OCI-LY1 (cell line): ENCODE data around the gene FCSK.

Source experiments
- H2AFZ ChIP-seq: fragments of 200-600 bp; sonication (generic), shearing (Covaris generic); 2 replicates; pipeline ENCODE4 v1.6.0; 2014; ENCODE audit warnings: antibody characterized with exemption, mild to moderate bottlenecking, low read length
- H3F3A ChIP-seq: fragments of 200-600 bp; sonication (generic), shearing (Covaris generic); 2 replicates; pipeline ENCODE4 v1.6.0; 2014; ENCODE audit warnings: mild to moderate bottlenecking, antibody characterized with exemption, low read length, moderate library complexity; ENCODE audit not compliant: insufficient read depth
- H3K27ac ChIP-seq: fragments of 200-600 bp; sonication (generic); 2 replicates; pipeline ENCODE4 v1.5.1; 2014; ENCODE audit warnings: low read length, mixed run types, mild to moderate bottlenecking, low read depth; ENCODE audit not compliant: poor library complexity, severe bottlenecking
- H3K27me3 ChIP-seq: fragments of 200-600 bp; sonication (generic); 2 replicates; pipeline ENCODE4 v1.6.0; 2014; ENCODE audit warnings: antibody characterized with exemption, mild to moderate bottlenecking, low read length, moderate library complexity; ENCODE audit not compliant: insufficient read depth
- H3K36me3 ChIP-seq: fragments of 200-600 bp; sonication (generic); 2 replicates; pipeline ENCODE4 v1.6.1; 2014; ENCODE audit warnings: mild to moderate bottlenecking, antibody characterized with exemption, low read length, moderate library complexity, mixed read lengths; ENCODE audit not compliant: insufficient read depth
- H3K4me1 ChIP-seq: fragments of 200-600 bp; sonication (generic); 2 replicates; pipeline ENCODE4 v1.5.1; 2014; ENCODE audit warnings: mild to moderate bottlenecking, low read length, moderate library complexity; ENCODE audit not compliant: insufficient read depth, severe bottlenecking
- H3K4me2 ChIP-seq: fragments of 200-600 bp; sonication (generic), shearing (Covaris generic); 2 replicates; pipeline ENCODE4 v1.6.1; 2014; ENCODE audit warnings: low read length
- H3K4me3 ChIP-seq: fragments of 200-600 bp; sonication (generic); 2 replicates; pipeline ENCODE4 v1.5.1; 2014; ENCODE audit warnings: low read length, low read depth, mild to moderate bottlenecking, mixed read lengths; ENCODE audit not compliant: poor library complexity, severe bottlenecking
- H3K79me2 ChIP-seq: fragments of 200-600 bp; shearing (Covaris generic); 2 replicates; pipeline ENCODE4 v1.6.1; 2016; ENCODE audit warnings: mixed run types, low read length, mixed read lengths; ENCODE audit not compliant: insufficient read depth
- H3K9ac ChIP-seq: fragments of 200-600 bp; sonication (generic), shearing (Covaris generic); 2 replicates; pipeline ENCODE4 v1.6.1; 2014; ENCODE audit warnings: mild to moderate bottlenecking, low read length, mixed read lengths
- H3K9me2 ChIP-seq: fragments of 200-600 bp; sonication (generic), shearing (Covaris generic); 2 replicates; pipeline ENCODE4 v1.6.1; 2014; ENCODE audit warnings: low read depth, mild to moderate bottlenecking, low read length, mixed read lengths
- H3K9me3 ChIP-seq: fragments of 200-600 bp; shearing (Covaris generic); 2 replicates; pipeline ENCODE4 v1.6.1; 2014; ENCODE audit warnings: low read length, mixed read lengths
- H4K20me1 ChIP-seq: fragments of 200-600 bp; sonication (generic), shearing (Covaris generic); 2 replicates; pipeline ENCODE4 v1.6.0; 2016; ENCODE audit warnings: mild to moderate bottlenecking, low read length; ENCODE audit not compliant: insufficient read depth
- CTCF ChIP-seq: fragments of 200-600 bp; sonication (generic), shearing (Covaris generic); IDR thresholded peaks from 2 replicates; pipeline ENCODE4 v1.5.1; 2017; ENCODE audit warnings: mild to moderate bottlenecking, antibody characterized with exemption, low read length, moderate library complexity, mixed read lengths
- EZH2 ChIP-seq: fragments of 200-600 bp; sonication (generic), shearing (Covaris generic); IDR thresholded peaks from 2 replicates; pipeline ENCODE4 v1.8.0; 2017; ENCODE audit warnings: borderline replicate concordance, mixed run types, mild to moderate bottlenecking, antibody characterized with exemption, low read length, moderate library complexity, mixed read lengths

The FCSK gene

GRCh38 chr16:70475054-70475871 is 20.9 kb downstream of the FCSK start:
- no peak for TF ChIP-seq CTCF
- no peak for TF ChIP-seq EZH2
- no peaks in the 10 kb centered on the region for H3K9me2 ChIP-seq
- H3K4me3 ChIP-seq = no peak overlapping the region
- H3K4me1 ChIP-seq = peaks cover 19% of the 10 kb centered on the region
- H3F3A ChIP-seq = no peaks in the 10 kb centered on the region
- no peak overlapping the region for H2AFZ ChIP-seq
- H3K27me3 ChIP-seq = no peaks in the 10 kb centered on the region
- peaks cover 30% of the 10 kb centered on the region for H3K36me3 ChIP-seq
- no peak overlapping the region for H3K4me2 ChIP-seq
- peak overlapping the region; percentile 18 for H3K27ac ChIP-seq
- no peak overlapping the region for H3K9ac ChIP-seq
- no peaks in the 10 kb centered on the region for H3K9me3 ChIP-seq
- H4K20me1 ChIP-seq = no peaks in the 10 kb centered on the region
- no peaks in the 10 kb centered on the region for H3K79me2 ChIP-seq

- peak overlapping the region; percentile 41 for H3K27ac ChIP-seq
- TF ChIP-seq CTCF = no peak
- TF ChIP-seq EZH2 = no peak
- no peak overlapping the region for H3K4me3 ChIP-seq
- H4K20me1 ChIP-seq = no peaks in the 10 kb centered on the region
- no peak overlapping the region for H3K9ac ChIP-seq
- no peak overlapping the region for H2AFZ ChIP-seq
- H3F3A ChIP-seq = no peaks in the 10 kb centered on the region
- H3K27me3 ChIP-seq = no peaks in the 10 kb centered on the region
- no peak overlapping the region for H3K4me2 ChIP-seq
- H3K9me2 ChIP-seq = no peaks in the 10 kb centered on the region
- H3K4me1 ChIP-seq = peaks cover 28% of the 10 kb centered on the region
- H3K36me3 ChIP-seq = peaks cover 42% of the 10 kb centered on the region
- no peaks in the 10 kb centered on the region for H3K79me2 ChIP-seq
- no peaks in the 10 kb centered on the region for H3K9me3 ChIP-seq
Measured at GRCh38 chr16:70476272-70477020, 22.1 kb downstream of the FCSK start.

GRCh38 chr16:70478169-70478568 is 23.8 kb downstream of the FCSK start:
- H3K36me3 ChIP-seq = peaks cover 53% of the 10 kb centered on the region
- H2AFZ ChIP-seq = no peak overlapping the region
- no peak for TF ChIP-seq CTCF
- TF ChIP-seq EZH2 = no peak
- H3K4me1 ChIP-seq = peaks cover 37% of the 10 kb centered on the region
- no peaks in the 10 kb centered on the region for H3K27me3 ChIP-seq
- no peaks in the 10 kb centered on the region for H4K20me1 ChIP-seq
- H3K9ac ChIP-seq = no peak overlapping the region
- H3K4me2 ChIP-seq = no peak overlapping the region
- no peaks in the 10 kb centered on the region for H3F3A ChIP-seq
- no peaks in the 10 kb centered on the region for H3K79me2 ChIP-seq
- H3K9me2 ChIP-seq = no peaks in the 10 kb centered on the region
- no peak overlapping the region for H3K27ac ChIP-seq
- no peaks in the 10 kb centered on the region for H3K9me3 ChIP-seq
- no peak overlapping the region for H3K4me3 ChIP-seq
